HG02852 (cell line): ENCODE measurements around the gene TENT4A.

Source experiments
- ATAC-seq: cut with Tn5 transposase; IDR thresholded peaks from one replicate; pipeline ENCODE4 v1.9.1; 2021; ENCODE audit warnings: mild to moderate bottlenecking, moderate library complexity; ENCODE audit not compliant: unreplicated experiment

Gene TENT4A

DNA sequence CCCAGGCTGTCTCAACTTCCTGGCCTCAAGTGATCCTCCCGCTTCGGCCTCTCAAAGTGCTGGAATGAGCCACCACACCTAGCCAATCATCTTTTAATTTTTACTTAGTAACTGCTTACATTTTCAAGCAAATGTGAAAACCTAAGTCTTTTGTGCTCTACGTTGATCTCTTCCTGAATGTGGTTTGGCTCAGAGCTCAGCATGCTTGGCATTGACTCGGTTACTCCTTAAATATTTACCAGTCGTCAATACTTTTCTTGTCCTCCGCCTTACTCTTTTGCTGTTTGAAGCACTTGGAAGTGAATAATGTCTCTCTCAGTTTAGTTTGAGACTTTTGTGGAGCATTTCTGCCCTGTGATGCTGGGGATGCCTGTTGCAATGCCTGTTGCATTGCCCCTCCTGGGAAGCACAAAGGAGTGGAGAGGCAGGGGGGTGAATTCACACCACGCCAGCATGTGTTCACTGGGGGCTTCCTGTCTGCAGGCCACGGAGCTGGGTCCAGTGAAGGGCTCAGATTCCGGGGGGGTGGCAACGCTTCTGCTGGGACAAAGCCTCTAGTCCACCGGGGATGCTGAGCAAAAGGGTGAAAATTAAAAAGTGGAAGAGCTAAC, 13.1 kb upstream of the TENT4A start:
- ATAC-seq = no peak

DNA sequence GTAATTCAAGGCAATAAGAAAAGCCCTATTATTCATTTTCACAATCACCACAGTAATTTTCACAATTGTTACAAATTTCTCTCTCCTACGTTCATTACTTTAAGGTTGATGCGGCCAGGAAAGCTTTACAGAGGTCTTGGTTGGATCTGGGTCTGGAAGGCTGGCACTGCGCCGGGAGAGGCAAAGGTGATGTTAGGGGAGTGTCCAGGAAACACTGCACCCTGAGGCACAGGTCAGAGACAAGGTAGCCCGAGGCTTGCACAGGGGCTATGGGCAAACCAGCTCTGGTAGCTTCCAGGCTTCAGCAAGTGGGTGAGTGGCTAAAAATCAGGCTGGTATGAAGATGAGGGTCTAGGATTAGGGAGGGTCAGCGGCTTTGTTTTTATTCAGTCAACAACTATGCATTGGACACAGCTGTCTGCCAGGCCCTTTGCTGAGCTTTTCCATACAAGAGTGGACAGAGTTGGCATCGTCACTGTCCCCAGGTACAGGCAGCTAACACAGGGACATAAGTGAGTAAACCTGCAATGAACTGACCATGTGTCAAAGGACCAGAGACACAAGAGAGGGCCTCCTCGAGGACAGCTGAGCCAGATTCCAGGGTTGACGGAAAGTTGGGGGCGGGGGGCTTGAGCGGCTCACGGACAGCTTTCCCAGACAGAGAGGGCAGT, 12.4 kb upstream of the TENT4A start:
- no peak for ATAC-seq

DNA sequence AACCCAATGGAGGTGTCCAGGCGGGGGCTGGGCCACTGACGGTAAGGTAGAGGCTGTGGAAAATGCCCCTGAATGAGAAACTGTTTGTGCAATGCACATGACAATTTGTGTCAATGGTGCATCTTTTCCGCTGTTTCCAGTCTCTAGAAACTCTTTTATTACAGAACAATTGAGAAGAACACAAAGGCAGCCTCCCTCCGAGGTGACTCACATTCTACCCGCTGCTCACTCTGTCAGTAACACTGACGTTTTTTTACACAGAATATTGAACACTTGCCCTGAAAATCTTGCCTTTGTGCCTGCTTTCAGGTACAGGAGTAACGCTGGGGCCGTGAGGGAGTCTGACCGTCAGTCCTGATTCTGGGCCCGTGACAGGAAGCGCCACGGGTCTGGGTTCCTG, 11.7 kb upstream of the TENT4A start:
- no peak for ATAC-seq

DNA sequence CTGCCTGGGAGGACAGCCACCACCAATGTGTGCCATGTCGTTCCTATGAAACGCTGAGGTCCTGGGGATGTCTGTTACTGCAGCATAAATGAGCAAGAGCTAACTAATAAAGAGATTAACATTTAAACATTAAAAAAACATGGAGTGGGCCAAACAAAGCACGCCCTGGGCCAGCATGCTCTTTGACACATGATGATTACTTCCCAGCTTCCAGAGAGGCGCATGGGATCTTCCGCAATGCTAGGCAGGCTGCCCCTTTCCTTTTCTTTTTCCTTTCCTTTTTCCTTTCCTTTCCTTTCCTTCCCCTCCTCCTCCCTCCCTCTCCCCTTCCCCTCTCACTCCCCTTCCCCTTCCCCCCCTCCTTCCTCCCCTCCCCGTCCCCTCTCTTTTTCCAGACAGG, 10.6 kb upstream of the TENT4A start:
- no peak for ATAC-seq

DNA sequence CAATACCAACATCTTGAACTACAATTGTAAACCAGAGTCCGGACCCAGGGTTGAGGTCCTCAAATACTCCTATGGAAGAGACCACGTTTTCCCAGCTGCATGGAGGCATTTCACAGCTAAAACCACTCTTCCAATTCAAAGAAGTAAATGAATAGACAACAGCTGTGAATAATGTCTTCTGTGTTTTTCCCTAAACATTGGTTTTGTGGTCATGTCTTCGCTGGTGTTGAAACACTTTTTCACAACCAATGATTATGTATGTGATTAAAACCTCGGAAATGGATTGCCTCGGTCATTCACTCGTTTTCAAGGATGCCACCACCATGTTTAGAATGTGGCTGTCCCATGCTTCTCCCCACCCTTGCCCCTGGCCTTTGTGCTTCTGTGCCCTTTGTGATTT, 9.4 kb upstream of the TENT4A start:
- ATAC-seq = no peak

DNA sequence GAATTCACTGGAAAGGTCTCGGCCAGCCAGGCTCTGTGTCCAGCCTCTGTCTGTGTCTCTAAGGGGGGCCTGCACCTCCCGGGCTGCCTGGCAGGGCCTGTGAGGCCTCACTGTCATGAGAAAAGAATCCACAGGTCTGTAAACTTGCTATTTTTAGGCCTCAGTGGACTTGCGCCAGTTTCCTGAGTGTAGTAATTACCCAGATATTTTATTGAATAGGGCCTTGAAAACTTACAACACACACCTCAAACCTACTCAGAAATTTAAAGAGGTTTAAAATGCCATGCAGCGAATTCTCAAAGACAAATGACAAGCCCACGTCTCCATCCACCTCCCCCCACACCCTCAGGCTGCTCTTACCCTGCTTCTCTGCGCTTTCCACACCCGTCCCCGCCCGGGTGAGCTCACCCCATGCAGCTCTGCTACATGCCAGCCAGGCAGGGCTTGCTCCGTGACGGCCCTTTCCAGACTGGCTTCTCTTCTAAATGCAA, 8.8 kb upstream of the TENT4A start:
- no peak for ATAC-seq

DNA sequence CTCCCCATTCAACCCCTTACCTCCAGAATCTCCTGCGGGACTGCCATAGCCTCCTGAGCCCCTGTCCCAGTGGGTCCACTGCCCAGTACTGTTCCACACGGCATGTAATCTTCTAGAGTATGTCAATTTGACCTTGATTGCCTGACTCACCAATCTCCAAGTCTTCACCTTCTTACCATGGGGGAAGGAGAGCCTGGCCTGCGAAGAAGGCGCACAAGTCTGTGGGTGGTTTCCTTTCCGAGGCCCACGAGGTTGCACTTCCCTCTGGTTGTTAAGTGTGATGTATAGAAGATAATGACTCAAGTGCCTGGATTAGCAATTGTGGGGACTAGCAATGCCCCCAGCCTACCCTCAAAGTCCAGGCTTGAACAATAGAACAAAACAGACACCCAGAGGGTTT, 8.1 kb upstream of the TENT4A start:
- peak; percentile 82 for ATAC-seq

DNA sequence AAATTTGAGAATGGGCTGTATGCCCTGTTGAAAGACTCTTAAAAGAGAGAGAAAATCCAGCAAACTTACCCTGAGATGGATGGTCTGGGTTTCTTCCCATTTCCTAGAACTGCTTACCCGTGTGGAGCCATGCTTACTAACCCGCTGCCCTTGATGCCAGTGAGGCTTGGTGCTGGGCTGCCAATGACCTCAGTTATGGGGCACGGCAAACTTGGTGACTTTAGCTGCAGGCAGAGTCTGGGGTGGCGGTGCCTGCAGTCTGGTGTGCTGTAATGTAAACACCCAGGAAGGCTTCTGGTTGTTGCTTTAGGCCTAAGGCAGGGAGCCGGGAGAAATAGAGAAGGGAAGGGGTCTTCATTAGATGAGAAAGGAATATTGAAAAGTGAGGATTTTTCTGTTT, 7.3 kb upstream of the TENT4A start:
- no peak for ATAC-seq

DNA sequence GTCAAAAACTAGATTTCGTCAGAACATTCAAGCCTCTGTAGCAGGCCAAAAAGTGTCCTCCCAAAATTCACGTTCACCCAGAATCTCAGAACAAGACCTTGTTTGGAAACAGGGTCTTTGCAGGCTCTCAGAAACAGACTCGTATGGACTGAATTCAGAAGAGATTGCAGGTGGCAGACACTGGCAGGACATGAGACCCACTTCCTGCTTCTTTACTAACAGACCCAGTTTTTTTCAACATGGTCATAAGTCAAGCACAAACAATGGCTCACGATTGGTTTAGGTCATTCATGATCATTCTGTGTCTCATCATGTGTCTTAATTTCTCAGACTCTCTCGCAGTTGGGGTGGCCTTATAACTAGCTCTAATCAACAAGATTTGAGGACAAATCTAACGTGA, 5.4 kb upstream of the TENT4A start:
- ATAC-seq = no peak

DNA sequence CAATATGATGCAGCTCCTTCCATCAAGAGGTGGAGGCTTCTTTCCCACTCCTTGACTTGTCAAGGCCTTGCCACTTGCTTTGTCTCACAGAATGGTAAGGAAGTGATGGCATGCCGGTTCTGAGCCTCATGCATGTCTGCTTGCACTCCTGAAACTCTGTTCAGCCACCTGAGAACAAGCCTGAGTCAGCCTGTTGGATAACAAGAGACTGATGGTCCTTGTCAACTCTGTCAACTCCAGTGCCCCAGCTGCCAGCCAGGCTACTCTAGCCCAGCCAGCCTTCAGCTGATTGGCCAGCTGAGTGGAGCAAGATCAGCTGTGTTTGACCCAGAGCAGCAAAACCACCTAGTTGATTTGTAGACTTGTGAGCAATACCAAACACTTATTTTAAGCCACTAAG, 4.4 kb upstream of the TENT4A start:
- no peak for ATAC-seq

DNA sequence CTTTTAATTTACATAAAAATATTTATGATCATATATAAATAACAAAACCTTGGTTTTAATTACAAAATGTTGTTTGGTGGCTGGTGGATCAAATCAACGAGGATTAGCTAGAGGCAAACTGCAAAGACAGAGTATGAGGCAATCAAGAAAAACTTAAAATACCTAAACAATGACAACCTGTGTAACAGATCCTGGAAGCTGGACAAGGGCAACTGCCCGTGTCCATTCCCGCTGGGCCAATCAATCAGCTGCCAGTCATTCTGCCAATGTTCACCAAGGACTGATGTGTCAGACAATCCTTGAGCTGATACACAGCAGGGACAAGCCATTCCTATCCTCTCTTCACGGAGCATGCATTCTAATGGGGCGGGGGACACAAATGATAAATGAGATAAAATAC, 3.2 kb upstream of the TENT4A start:
- no peak for ATAC-seq

DNA sequence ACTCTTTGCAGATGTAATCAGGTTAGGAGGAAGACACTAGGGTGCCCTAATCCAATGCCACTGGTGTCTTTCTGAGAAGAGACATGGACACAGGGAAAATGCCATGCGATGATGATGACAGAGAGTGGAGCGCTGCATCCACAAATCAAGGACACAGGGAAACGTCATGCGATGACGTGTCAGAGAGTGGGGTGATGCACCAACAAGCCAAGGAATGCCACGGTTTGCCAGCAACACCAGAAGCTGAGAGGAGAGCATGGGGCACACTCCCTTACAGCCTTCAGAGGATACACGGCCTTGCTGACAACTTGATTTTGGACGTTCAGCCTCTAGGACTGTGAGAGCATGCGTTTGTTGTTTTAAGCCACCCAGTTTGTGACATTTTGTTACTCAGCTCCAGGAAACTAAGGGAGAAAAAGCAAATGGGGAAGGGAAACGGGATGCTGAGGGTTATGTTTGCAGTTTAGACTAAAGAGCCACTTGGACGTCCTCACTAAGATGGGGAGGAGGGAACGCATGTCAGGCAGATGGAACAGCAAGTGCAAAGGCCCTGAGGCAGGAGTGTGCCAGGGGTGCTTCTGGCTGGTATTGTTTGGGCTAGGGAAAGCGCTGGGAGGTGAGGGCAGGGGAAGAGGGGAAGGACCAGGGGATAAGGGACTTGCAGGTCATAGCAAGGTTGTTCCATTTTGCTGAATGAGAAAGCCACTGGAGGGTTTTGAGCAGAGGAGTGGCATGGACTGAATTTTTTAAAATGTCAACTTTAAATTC, 2.5 kb upstream of the TENT4A start:
- ATAC-seq = no peak

DNA sequence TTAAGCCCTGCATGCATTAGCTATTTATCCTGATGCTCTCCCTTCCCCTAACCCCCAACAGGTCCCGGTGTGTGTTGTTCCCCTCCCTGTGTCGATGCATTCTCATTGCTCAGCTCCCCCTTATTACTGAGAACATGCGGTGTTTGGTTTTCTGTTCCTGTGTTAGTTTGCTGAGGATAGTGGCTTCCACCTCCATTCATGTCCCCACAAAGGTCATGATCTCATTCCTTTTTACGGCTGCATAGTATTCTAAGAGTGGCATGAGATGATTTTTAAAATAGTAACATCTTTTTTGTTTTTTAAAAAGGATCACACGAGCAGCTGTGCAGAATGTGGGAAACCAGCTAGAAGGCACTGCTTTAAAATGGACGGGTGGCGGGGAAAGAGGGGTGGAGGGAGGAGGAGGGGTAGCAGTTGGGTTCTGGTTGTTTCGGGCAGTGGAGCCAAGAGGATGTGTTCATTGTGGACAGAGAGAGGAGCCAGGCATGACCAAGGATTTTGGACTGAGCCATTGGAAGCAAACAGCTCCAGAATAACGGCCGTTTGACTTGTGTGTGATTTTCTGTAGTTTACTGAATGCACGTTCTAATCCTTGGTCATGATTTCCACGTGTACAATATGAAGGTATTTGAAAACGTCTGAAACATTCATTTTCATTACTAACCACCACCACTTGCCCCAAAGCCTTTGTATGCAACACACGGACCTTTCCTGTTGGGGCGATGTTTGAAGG, 1.7 kb upstream of the TENT4A start:
- ATAC-seq = no peak

DNA sequence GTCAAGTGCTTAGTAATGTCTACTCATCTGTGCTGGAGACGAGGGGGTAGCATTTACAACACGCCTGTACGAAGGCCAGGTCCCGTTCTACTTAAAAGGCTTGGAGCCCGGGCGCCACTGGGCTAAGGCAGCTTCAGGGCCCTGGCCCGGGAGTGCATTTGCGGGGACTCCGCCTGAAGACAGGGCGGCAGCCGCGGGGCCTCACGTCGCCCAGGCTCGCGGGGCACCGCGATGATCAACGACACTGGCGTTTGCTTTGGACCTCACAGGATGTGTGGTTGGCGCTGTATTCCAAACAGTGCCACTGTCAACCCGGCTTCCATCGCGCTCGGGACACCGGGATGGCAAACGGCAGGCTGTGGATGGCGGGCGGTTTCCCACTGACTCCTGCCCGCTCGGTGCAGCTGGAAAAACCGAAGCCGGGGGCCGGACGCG, 1.1 kb upstream of the TENT4A start:
- peak; percentile 14 for ATAC-seq

DNA sequence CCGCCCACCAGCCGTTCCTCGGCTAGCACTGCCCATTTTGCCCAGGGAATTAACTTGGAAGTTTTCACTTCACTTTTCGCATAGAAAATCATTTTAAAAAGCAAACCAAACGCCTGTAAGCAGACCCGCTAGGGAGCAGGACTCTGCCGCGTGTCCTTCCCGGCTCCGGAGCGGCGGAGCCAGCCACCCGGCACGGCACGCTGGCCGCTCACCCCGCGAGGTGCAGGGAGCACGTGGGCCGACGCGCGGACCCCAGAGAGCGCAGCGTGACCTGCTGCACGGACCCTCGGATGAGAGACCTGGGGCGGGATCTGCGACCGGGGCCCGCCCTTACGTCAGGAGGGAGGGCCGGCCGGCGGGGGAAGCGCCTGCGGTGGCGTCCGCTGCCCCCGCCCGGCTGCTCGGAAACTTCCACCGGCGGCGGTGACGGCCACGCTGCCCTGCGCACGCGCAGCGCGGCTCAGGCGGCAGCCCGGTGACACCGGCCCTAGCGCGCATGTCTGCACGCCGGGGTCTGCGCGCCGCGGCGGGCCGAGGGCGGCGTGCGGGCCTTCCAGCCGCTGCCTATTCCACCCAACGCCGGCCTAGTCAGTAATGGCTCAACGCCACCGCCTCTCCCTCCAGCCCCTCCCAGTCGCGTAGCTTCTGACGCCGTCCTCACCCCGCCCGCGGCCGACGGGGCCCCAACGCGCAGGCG, 507 bp upstream of the TENT4A start:
- peak; percentile 54 for ATAC-seq

DNA sequence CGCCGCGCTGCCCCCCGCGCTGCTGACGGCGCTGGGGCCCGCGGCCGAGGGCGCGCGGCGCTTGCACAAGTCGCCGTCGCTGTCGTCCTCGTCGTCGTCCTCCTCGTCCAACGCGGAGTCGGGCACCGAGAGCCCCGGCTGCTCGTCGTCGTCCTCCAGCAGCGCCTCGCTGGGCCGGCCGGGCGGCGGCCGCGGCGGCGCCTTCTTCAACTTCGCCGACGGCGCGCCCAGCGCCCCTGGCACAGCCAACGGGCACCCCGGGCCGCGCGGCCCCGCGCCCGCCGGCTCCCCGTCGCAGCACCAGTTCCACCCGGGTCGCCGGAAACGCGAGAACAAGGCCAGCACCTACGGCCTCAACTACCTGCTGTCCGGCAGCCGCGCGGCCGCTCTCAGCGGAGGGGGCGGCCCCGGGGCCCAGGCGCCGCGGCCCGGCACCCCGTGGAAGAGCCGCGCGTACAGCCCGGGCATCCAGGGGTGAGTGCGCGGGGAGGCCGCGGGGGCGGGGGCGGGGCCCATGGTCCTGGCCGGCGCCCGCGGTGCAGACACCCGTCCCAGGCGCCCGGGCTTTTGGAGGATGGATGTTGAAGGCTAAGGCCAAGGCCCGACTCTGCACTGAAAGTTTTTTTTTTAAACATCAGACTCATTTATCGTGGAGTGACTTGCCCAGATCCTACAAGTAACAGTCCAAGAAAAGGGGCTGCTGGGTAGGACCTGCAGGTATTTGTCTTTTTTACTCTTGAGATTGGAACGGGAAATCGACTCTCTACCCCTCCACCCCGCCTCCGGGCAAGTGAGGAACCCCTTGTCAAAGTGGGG, 1.2 kb downstream of the TENT4A start:
- ATAC-seq = no peak

DNA sequence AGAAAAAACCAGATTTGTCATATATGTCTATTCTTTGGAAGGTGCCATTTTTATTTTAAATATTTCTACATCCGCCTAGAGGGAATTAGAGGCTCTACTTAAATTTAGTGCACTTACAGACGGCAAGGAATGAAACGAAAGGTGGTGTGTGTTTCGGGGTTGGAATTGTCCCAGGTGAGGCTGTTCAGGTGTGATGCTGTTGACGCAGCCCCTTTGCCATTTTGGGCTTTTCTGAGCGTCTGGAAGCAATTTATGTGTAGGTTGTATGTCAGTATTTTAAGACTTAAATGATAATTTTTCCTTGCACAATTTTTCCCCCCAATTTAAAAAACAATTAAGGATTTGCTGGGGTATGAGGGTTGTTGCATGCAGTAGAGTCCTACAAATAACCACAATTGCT, 2.0 kb downstream of the TENT4A start:
- no peak for ATAC-seq

DNA sequence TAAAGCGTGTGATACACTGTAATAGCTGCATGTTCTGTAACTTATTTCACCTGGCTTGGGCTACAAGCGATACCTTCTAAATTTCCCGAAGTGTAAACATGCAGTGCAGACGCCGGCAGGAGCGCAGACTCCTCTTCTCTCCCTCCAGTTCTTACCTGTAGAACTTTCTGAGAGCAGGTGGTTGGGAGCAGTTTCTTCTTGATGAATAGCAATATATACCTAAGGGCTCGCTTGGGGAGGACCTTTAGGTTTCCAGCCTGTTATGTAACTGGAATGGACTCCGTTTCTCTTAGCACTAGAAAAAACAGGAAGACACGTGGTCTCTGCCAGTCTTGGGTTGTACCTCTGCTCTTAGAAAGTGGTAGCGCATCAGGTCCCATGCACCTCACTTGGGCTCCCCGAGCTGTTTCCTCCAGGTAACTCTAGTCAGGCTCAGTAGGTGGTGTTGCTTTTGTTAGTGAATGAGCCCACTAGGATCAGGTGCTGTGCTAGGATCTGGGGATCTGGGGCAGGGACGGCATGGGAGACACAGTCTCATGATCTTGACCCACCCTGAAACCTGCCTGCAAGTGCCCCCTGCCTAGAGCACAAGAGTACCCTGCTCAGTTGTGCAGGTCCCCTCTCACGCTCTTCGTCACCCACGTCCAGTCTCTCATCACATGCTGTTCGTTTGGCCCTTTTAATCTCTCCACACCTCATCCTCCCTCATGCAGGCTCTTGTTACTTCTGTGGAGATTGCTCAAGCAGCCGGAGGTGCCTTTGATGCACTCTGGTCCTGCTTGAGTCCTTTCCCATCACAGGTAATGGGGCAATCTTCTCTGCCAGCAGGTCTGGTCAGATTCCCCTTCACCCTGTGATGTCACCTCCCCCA, 2.8 kb downstream of the TENT4A start:
- no peak for ATAC-seq

DNA sequence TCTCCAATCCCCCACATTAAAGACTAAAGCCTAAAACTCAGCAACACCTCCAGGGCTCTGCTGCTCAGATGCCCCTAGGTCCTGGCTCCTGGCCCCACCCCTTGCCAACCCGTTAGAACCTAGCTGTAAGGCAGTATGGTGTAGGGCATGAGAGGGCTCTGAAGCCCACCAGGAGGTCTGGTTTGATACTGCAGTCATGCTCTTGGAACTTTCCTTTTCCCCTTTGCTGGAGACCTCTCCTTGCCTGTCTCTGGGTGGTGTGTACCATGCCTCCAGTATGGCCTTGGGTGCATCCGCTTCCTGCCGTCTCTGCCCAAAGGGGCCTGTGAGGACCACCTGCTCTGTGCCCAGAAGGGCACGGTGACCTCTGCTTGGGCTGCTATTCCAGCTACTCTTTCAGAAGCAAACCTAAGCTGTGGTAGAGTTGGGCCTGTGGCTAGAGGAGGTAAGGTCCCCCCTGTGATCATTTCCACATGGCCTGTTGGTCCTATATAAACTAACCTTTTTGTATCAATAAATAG, 3.5 kb downstream of the TENT4A start:
- no peak for ATAC-seq
